HepG2 (cell line): ENCODE data around the gene ZNF764. TPM values are rescaled to one million over a fixed set of nuclear protein-coding genes. Genes with fewer than 3 reads are reported as not detected.

Source experiments
- ARHGAP35 ChIP-seq: sonication (generic); formaldehyde crosslinking; IDR thresholded peaks from 2 replicates; pipeline ENCODE4 v1.9.0; 2022; ENCODE audit warnings: mild to moderate bottlenecking, inconsistent platforms, moderate library complexity, missing genetic modification reagents, borderline replicate concordance
- ATF4 ChIP-seq, 2 experiments: fragments of 450-650 bp in 1 of 2; sonication (generic) in 1 of 2; formaldehyde crosslinking; IDR thresholded peaks; 2 replicates each; pipeline versions ENCODE4 v1.5.0 to v1.8.0; 2020 to 2022; ENCODE audit warnings: mild to moderate bottlenecking in 1 of 2, missing genetic modification reagents in 1 of 2
- CBX2 ChIP-seq, 2 experiments: fragments of 200-600 bp in 1 of 2; sonication (generic); formaldehyde crosslinking in 1 of 2; IDR thresholded peaks; 2 replicates each; pipeline versions ENCODE4 v1.7.0 to v1.8.1; 2018 to 2022; ENCODE audit warnings: low read depth in 2 of 2, low read length in 1 of 2, mild to moderate bottlenecking in 1 of 2, missing genetic modification reagents in 1 of 2
- CEBPG ChIP-seq: IDR thresholded peaks from 2 replicates; pipeline ENCODE4 v1.6.1; 2016
- E2F1 ChIP-seq: sonication (generic); formaldehyde crosslinking; IDR thresholded peaks from 2 replicates; pipeline ENCODE4 v1.5.0; 2020; ENCODE audit warnings: missing genetic modification reagents
- KLF6 ChIP-seq: IDR thresholded peaks from 2 replicates; pipeline ENCODE4 v1.8.0; 2016; ENCODE audit warnings: missing biosample characterization, missing genetic modification reagents
- MEF2D ChIP-seq: sonication (generic); formaldehyde crosslinking; IDR thresholded peaks from 2 replicates; pipeline ENCODE4 v1.5.1; 2020; ENCODE audit warnings: mild to moderate bottlenecking, missing genetic modification reagents
- MLX ChIP-seq: IDR thresholded peaks from 2 replicates; pipeline ENCODE4 v1.6.1; 2016
- PHB2 ChIP-seq: fragments of 450-650 bp; IDR thresholded peaks from 2 replicates; pipeline ENCODE4 v1.6.1; 2018; ENCODE audit not compliant: partially characterized antibody
- RFX5 ChIP-seq: IDR thresholded peaks from 2 replicates; pipeline ENCODE4 v1.6.1; 2011; ENCODE audit warnings: low read depth, low read length, improper control_type of control experiment
- SOX5 ChIP-seq: IDR thresholded peaks from 2 replicates; pipeline ENCODE4 v1.6.1; 2016; ENCODE audit warnings: borderline replicate concordance
- TEAD3 ChIP-seq: optimal IDR thresholded peaks from 2 replicates; pipeline ENCODE3; 2016; ENCODE audit warnings: borderline replicate concordance
- THAP9 ChIP-seq: sonication (generic); formaldehyde crosslinking; IDR thresholded peaks from 2 replicates; pipeline ENCODE4; 2020; ENCODE audit warnings: missing genetic modification reagents, mild to moderate bottlenecking, borderline replicate concordance
- THYN1 ChIP-seq: sonication (generic); formaldehyde crosslinking; IDR thresholded peaks from 2 replicates; pipeline ENCODE4 v1.8.1; 2023; ENCODE audit warnings: low read depth, mild to moderate bottlenecking, moderate library complexity, missing genetic modification reagents, borderline replicate concordance
- TMF1 ChIP-seq: sonication (generic); formaldehyde crosslinking; IDR thresholded peaks from 2 replicates; pipeline ENCODE4 v1.8.1; 2022; ENCODE audit warnings: low read depth, missing genetic modification reagents
- U2AF2 ChIP-seq: fragments of 200-400 bp; formaldehyde crosslinking; IDR thresholded peaks from 2 replicates; pipeline ENCODE4 v1.6.1; 2017; ENCODE audit warnings: low read depth, mild to moderate bottlenecking, low read length
- ZC3H4 ChIP-seq: sonication (generic); formaldehyde crosslinking; IDR thresholded peaks from 2 replicates; pipeline ENCODE4 v1.4.0; 2020; ENCODE audit warnings: missing genetic modification reagents, borderline replicate concordance
- ZMYM3 ChIP-seq: sonication (generic); formaldehyde crosslinking; IDR thresholded peaks from 2 replicates; pipeline ENCODE4 v1.5.1; 2020; ENCODE audit warnings: mild to moderate bottlenecking, missing genetic modification reagents
- ZNF616 ChIP-seq: sonication (generic); formaldehyde crosslinking; IDR thresholded peaks from 2 replicates; pipeline ENCODE4 v1.5.0; 2020; ENCODE audit warnings: low read depth, mild to moderate bottlenecking, missing genetic modification reagents
- ZNF709 ChIP-seq: sonication (generic); formaldehyde crosslinking; IDR thresholded peaks from 2 replicates; pipeline ENCODE4 v1.5.0; 2020; ENCODE audit warnings: mild to moderate bottlenecking, missing genetic modification reagents
- polyA plus RNA-seq, 8 experiments: library from polyadenylated mRNA; depleted of rRNA in 3 of 8; stranded (reverse) in 7 of 8; unstranded in 1 of 8; fragments of >200 nt; fragmentation: Illumina TruSeq in 4 of 8; extraction: Trizol in 4 of 8; gene quantifications; 2 replicates each; pipeline versions ENCODE4 v1.2.1 to v1.2.3, GENCODE V29; 2011 to 2016; ENCODE audit warnings: low read depth in 4 of 8, missing spikeins in 1 of 8, mixed read lengths in 1 of 8; ENCODE audit not compliant: insufficient read depth in 1 of 8
- total RNA-seq, 5 experiments: library from RNA; depleted of rRNA; stranded (reverse); fragments of >200 nt; fragmentation: Illumina TruSeq; extraction: Trizol; gene quantifications; 2 replicates each; pipeline ENCODE4 v1.2.3, GENCODE V29; 2016; ENCODE audit warnings: low read depth in 1 of 5
- TF ChIP-seq, protein P1 (sequence below): IDR thresholded peaks from 2 replicates; pipeline ENCODE4 v1.6.1; 2016; ENCODE audit warnings: missing genetic modification reagents, missing compliant biosample characterization
- TF ChIP-seq, protein P2 (sequence below): sonication (generic); formaldehyde crosslinking; IDR thresholded peaks from 2 replicates; pipeline ENCODE4 v1.5.0; 2020; ENCODE audit warnings: missing genetic modification reagents

Gene ZNF764
- total and polyA plus RNA-seq, 2 of the 13 experiments (the other 11 are each of a cell fraction or from before 2014, with no cell fraction given) = 4.1 to 9.1 TPM

DNA sequence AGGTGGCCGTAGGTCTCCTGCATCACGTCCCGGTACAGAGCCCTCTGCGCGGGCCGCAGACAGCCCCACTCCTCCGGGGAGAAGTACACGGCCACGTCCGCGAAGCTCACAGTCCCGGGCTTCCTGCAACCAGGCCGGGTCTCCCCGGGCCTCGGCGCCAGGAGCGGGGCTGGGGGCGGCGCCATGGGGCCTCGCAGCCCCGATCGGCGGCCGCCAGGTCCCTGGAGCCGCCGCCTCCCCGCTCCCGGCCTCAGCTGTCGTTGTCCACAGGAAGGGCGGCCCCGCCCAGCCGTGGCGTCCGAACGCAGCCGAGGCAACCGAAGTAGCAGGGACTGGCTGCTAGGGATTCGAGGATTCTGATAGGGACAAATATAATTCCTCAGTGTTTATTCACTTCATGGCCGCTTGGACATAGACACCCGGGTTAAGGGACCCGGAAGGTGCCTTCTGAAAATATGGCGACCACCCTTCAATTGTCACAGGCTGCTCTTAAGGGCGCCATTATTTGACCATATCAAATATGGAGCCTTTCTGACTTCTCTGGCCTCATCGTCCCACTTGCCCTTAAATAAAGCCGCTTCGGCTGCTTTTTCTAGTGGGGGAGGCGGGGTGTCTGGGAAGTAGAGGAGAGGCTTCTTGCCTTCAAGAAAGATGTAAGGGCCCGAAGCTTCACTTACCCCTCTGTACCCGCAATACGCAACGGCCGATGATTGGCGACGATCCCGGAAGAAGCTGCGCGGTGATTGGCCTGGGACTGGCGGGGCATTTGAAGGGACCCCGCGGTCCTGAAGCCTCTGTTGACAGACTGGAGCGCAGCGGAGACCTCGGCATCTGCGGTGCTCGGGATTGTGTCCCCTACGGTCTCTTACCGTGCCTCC is 13.5 kb upstream of the ZNF764 start, which contains the start of gene ZNF688 (continued):
- TF ChIP-seq E2F1 (CRISPR knock-in tag) = peak; percentile 87
- TF ChIP-seq CBX2 (IDR thresholded peaks at IDR 0.05; ENCODE audit: low read depth, low read length) = no peak
- TF ChIP-seq CBX2 (CRISPR knock-in tag; IDR thresholded peaks at IDR 0.05; ENCODE audit: low read depth) = no peak
- peak; percentile 94 for TF ChIP-seq THAP9
- no peak; the same call in 1 of the 2 replicates for TF ChIP-seq SOX5 (CRISPR knock-in tag)
- TF ChIP-seq MLX (CRISPR knock-in tag) = no peak; the same call in none of the 2 replicates
- TF ChIP-seq ARHGAP35 = 0 out of 2 replicates have a peak, but pooled peaks have one; percentile 64
- TF ChIP-seq ZMYM3 (CRISPR knock-in tag) = no peak
- no peak for TF ChIP-seq TEAD3 (CRISPR knock-in tag)
- TF ChIP-seq THYN1 (CRISPR knock-in tag) = 0 out of 2 replicates have a peak, but pooled peaks have one; percentile 48
- 0 out of 2 replicates have a peak, but pooled peaks have one; percentile 20 for TF ChIP-seq KLF6 (CRISPR knock-in tag)
- TF ChIP-seq ZC3H4 (CRISPR knock-in tag) = no peak
- TF ChIP-seq CEBPG (CRISPR knock-in tag) = no peak
- TF ChIP-seq MEF2D (CRISPR knock-in tag) = peak; percentile 73
- TF ChIP-seq TMF1 = peak; percentile 39; the same call in 1 of the 2 replicates
- TF ChIP-seq ZNF616 (CRISPR knock-in tag) = peak; percentile 58; the same call in 1 of the 2 replicates
- TF ChIP-seq, protein P1, sequence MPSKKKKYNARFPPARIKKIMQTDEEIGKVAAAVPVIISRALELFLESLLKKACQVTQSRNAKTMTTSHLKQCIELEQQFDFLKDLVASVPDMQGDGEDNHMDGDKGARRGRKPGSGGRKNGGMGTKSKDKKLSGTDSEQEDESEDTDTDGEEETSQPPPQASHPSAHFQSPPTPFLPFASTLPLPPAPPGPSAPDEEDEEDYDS (CRISPR knock-in tag) = peak; percentile 71
- TF ChIP-seq PHB2 = no peak
- TF ChIP-seq ATF4 (CRISPR knock-in tag; IDR thresholded peaks at IDR 0.05) = peak in 1 of 2 experiments; percentile 65; a peak in 2 of 4 replicates
- TF ChIP-seq, protein P2, sequence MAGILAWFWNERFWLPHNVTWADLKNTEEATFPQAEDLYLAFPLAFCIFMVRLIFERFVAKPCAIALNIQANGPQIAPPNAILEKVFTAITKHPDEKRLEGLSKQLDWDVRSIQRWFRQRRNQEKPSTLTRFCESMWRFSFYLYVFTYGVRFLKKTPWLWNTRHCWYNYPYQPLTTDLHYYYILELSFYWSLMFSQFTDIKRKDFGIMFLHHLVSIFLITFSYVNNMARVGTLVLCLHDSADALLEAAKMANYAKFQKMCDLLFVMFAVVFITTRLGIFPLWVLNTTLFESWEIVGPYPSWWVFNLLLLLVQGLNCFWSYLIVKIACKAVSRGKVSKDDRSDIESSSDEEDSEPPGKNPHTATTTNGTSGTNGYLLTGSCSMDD (CRISPR knock-in tag) = no peak
- peak; percentile 66; the same call in 1 of the 2 replicates for TF ChIP-seq ZNF709 (CRISPR knock-in tag)
- TF ChIP-seq U2AF2 = no peak
- TF ChIP-seq RFX5 = no peak
